ENCODE measurements around the gene SRPRA.

GRCh38 chr11:126277780-126278179, 9.1 kb upstream of the SRPRA start:
- TF ChIP-seq MAX (IDR thresholded peaks at IDR 0.05) (no peak), CREB1 (IDR thresholded peaks at IDR 0.05; ENCODE audit: low read depth) (no peak), YY1 (IDR thresholded peaks at IDR 0.05; ENCODE audit: low read depth) (no peak), TCF12 (IDR thresholded peaks at IDR 0.05; ENCODE audit: low read depth) (no peak), CEBPB (IDR thresholded peaks at IDR 0.05) (no peak), REST (IDR thresholded peaks at IDR 0.05; ENCODE audit: low read depth) (no peak), TAF1 (IDR thresholded peaks at IDR 0.05; ENCODE audit: low read depth) (no peak), EP300 (IDR thresholded peaks at IDR 0.05; ENCODE audit: borderline replicate concordance) (no peak)

All from Ishikawa (cell line).